Left renal pelvis (tissue), 4 donors: ENCODE measurements around the gene KRT10. TPM values are rescaled to one million over a fixed set of nuclear protein-coding genes. Genes with fewer than 3 reads are reported as not detected.
"Not testable (repeated sequence)": the region's sequence is repeated elsewhere in the genome, so short reads cannot be mapped to it uniquely, and the experiment has no call there.

ENCODE experiments used
- DNase-seq, 4 donors: peaks; one replicate each; pipeline ENCODE4 v3.0.0-alpha.2; 2013; ENCODE audit warnings: low read depth in 4 of 4, low spot score in 3 of 4
- polyA plus RNA-seq, 4 donors: library from polyadenylated mRNA; unstranded; fragments of 120-200 nt; gene quantifications; one replicate each; pipeline ENCODE4 v1.2.1, GENCODE V29; 2013; ENCODE audit not compliant: insufficient read length in 4 of 4

Gene KRT10
- polyA plus RNA-seq, 4 donors: 49.3 to 60.0 (median 58.1) TPM

- DNase-seq: no peak
Observed at GRCh38 chr17:40836020-40836419, 13.6 kb upstream of the KRT10 start.

GRCh38 chr17:40833882-40834281, 11.5 kb upstream of the KRT10 start:
- DNase-seq: no peak

- DNase-seq: no peak
Observed at GRCh38 chr17:40832840-40833239, 10.4 kb upstream of the KRT10 start.

- DNase-seq: no peak
Observed at GRCh38 chr17:40830085-40830776, 7.8 kb upstream of the KRT10 start.

- DNase-seq: no peak
Observed at GRCh38 chr17:40828454-40829044, 6.1 kb upstream of the KRT10 start.

- DNase-seq: no peak
Observed at GRCh38 chr17:40827746-40828453, 5.5 kb upstream of the KRT10 start.

- no peak for DNase-seq
Observed at GRCh38 chr17:40825599-40825998, 3.2 kb upstream of the KRT10 start.

- DNase-seq: no peak
Observed at GRCh38 chr17:40824015-40824832, 1.8 kb upstream of the KRT10 start.

- DNase-seq: no peak
Observed at GRCh38 chr17:40821536-40821935, 878 bp downstream of the KRT10 start.

GRCh38 chr17:40820228-40820838, 2.1 kb downstream of the KRT10 start:
- DNase-seq: no peak

GRCh38 chr17:40819528-40820125, 2.8 kb downstream of the KRT10 start:
- no peak for DNase-seq

GRCh38 chr17:40818733-40819527, 3.5 kb downstream of the KRT10 start:
- peak in 3 of 4 donors; percentile 52 to 65 (median 55) for DNase-seq

- DNase-seq: no peak
Observed at GRCh38 chr17:40818343-40818732, 4.1 kb downstream of the KRT10 start.

- DNase-seq: no peak
Observed at GRCh38 chr17:40817103-40817682, 5.2 kb downstream of the KRT10 start.

GRCh38 chr17:40816569-40816968, 5.8 kb downstream of the KRT10 start:
- DNase-seq: no peak

GRCh38 chr17:40815381-40815780, 7.0 kb downstream of the KRT10 start:
- no peak for DNase-seq

- DNase-seq: not testable (repeated sequence)
Observed at GRCh38 chr17:40814657-40815056, 7.8 kb downstream of the KRT10 start.

- no peak for DNase-seq
Observed at GRCh38 chr17:40813804-40814203, 8.6 kb downstream of the KRT10 start.

GRCh38 chr17:40812639-40813038, 9.8 kb downstream of the KRT10 start:
- DNase-seq: no peak
